ENCODE measurements around the gene IL17RC. TPM values are rescaled to one million over a fixed set of nuclear protein-coding genes. Genes with fewer than 3 reads are reported as not detected.

The IL17RC gene
- total RNA-seq, 1 donor from 2014 or later: 39.6 TPM

- Histone ChIP-seq H3K27me3 (ENCODE audit: control insufficient read depth, insufficient read depth, low read length) (no peaks in the 10 kb centered on the region), H3K4me3 (ENCODE audit: low read depth, low read length) (no peak overlapping the region), H3K36me3 (ENCODE audit: control insufficient read depth, insufficient read depth, low read length) (peaks cover 2% of the 10 kb centered on the region)
- TF ChIP-seq CTCF (IDR thresholded peaks at IDR 0.05; ENCODE audit: insufficient read depth, low read length, poor library complexity, severe bottlenecking): no peak
- DNase-seq (ENCODE audit: low read depth): no peak
These were observed 52.7 kb downstream of the IL17RC start for GRCh38 chr3:9969632-9970019.

DNA sequence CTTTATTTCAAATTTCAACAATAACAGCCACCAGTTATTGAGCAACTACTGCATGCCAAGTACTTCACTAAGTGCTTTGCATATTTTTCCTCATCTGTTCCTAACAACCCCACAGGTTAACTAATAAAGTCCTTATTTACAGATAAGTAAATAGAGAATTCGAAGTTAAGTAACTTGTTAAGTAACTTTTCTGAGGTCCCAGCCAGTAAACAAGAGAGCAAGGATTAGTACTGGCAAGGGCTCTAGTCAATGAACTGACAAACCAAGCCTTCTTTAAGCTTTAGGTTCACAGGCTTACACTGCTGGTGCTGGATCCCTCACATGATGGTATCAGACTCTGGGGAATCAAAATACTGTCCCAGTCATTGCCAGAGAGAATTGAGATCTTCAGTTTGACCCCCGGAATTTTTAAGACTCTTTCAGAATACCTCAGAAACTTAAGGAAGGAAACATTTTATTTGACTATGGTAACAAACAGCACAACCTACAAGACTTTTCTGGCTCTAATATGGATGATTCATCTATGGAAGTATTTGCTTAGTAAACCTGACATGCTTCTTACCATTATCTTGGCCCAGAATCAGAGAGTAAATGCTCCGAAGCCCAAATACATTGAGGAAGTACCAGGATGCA is 53.2 kb downstream of the IL17RC start:
- TF ChIP-seq CTCF (IDR thresholded peaks at IDR 0.05; ENCODE audit: insufficient read depth, low read length, poor library complexity, severe bottlenecking): no peak
- Histone ChIP-seq H3K27me3 (ENCODE audit: control insufficient read depth, insufficient read depth, low read length) (no peaks in the 10 kb centered on the region), H3K4me3 (ENCODE audit: low read depth, low read length) (no peak overlapping the region), H3K36me3 (ENCODE audit: control insufficient read depth, insufficient read depth, low read length) (peaks cover 2% of the 10 kb centered on the region)
- no peak for DNase-seq (ENCODE audit: low read depth)

- no peak for TF ChIP-seq CTCF (IDR thresholded peaks at IDR 0.05; ENCODE audit: insufficient read depth, low read length, poor library complexity, severe bottlenecking)
- H3K27me3 ChIP-seq (ENCODE audit: control insufficient read depth, insufficient read depth, low read length): no peaks in the 10 kb centered on the region
- peaks cover 1% of the 10 kb centered on the region for H3K36me3 ChIP-seq (ENCODE audit: control insufficient read depth, insufficient read depth, low read length)
- H3K4me3 ChIP-seq (ENCODE audit: low read depth, low read length): no peak overlapping the region
- peak; percentile 96 for DNase-seq (ENCODE audit: low read depth)
These were observed 60.1 kb downstream of the IL17RC start for GRCh38 chr3:9976721-9977709.

GRCh38 chr3:9978710-9979305 is 61.9 kb downstream of the IL17RC start:
- Histone ChIP-seq H3K36me3 (ENCODE audit: control insufficient read depth, insufficient read depth, low read length) (peaks cover 1% of the 10 kb centered on the region), H3K4me3 (ENCODE audit: low read depth, low read length) (no peak overlapping the region), H3K27me3 (ENCODE audit: control insufficient read depth, insufficient read depth, low read length) (no peaks in the 10 kb centered on the region)
- no peak for DNase-seq (ENCODE audit: low read depth)
- no peak for TF ChIP-seq CTCF (IDR thresholded peaks at IDR 0.05; ENCODE audit: insufficient read depth, low read length, poor library complexity, severe bottlenecking)

DNA sequence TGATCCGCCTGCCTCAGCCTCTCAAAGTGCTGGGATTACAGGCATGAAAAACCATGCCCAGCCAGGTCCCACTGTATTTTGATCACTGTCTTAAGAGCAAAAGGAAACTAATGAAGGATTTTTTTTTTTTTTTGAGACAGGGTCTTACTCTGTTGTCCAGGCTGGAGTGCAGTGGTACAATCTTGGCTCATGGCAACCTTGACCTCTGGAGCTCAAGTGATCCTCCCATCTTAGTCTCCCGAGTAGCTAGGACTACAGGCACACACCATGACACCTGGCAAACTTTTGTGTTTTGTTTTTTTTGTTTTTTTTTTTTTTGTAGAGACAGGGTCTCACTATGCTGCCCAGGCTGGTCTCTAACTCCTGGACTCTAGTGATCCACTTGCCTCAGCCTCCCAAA is 63.4 kb downstream of the IL17RC start:
- no peak for TF ChIP-seq CTCF (IDR thresholded peaks at IDR 0.05; ENCODE audit: insufficient read depth, low read length, poor library complexity, severe bottlenecking)
- H3K36me3 ChIP-seq (ENCODE audit: control insufficient read depth, insufficient read depth, low read length): peaks cover 1% of the 10 kb centered on the region
- no peak for DNase-seq (ENCODE audit: low read depth)
- no peaks in the 10 kb centered on the region for H3K27me3 ChIP-seq (ENCODE audit: control insufficient read depth, insufficient read depth, low read length)
- no peak overlapping the region for H3K4me3 ChIP-seq (ENCODE audit: low read depth, low read length)

Other genes starting within 250 kb of the IL17RC start
- gene CPNE9, start 213.3 kb upstream of the IL17RC start, total RNA-seq: 0.27 TPM in 1 of 2 replicates, not detected in the other
- gene BRPF1, start 185.4 kb upstream of the IL17RC start, total RNA-seq: 20.1 and 21.3 TPM in 2 replicates
- 19.2 and 23.9 TPM in 2 replicates for gene OGG1, start 167.1 kb upstream of the IL17RC start, total RNA-seq
- gene CAMK1, start 147.2 kb upstream of the IL17RC start, total RNA-seq: 18.0 and 19.9 TPM in 2 replicates
- gene TADA3, start 124.6 kb upstream of the IL17RC start, total RNA-seq: 105 and 114 TPM in 2 replicates
- gene ARPC4, start 124.0 kb upstream of the IL17RC start, total RNA-seq: 204 and 206 TPM in 2 replicates
- gene TTLL3, start 106.8 kb upstream of the IL17RC start, total RNA-seq: 12.4 and 18.8 TPM in 2 replicates
- 45.9 and 52.6 TPM in 2 replicates for gene RPUSD3, start 73.1 kb upstream of the IL17RC start, total RNA-seq
- not detected in 2 replicates for gene CIDEC, start 36.8 kb upstream of the IL17RC start, total RNA-seq
- gene JAGN1, start 26.5 kb upstream of the IL17RC start, total RNA-seq: 38.7 and 56.0 TPM in 2 replicates
- gene IL17RE, start 14.2 kb upstream of the IL17RC start, total RNA-seq: 2.8 and 3.6 TPM in 2 replicates
- 43.0 and 58.0 TPM in 2 replicates for gene CRELD1, start 16.7 kb downstream of the IL17RC start, total RNA-seq
- gene PRRT3, start 35.3 kb downstream of the IL17RC start, total RNA-seq: 2.1 and 2.3 TPM in 2 replicates
- gene EMC3, start 69.7 kb downstream of the IL17RC start, total RNA-seq: 58.1 and 63.4 TPM in 2 replicates
- gene FANCD2, start 109.3 kb downstream of the IL17RC start, total RNA-seq: 16.6 and 18.6 TPM in 2 replicates
- gene FANCD2OS, start 191.2 kb downstream of the IL17RC start, total RNA-seq: not detected in 2 replicates
- gene BRK1, start 198.6 kb downstream of the IL17RC start, total RNA-seq: 117 and 128 TPM in 2 replicates
- gene VHL, start 224.7 kb downstream of the IL17RC start, total RNA-seq: 60.8 and 69.7 TPM in 2 replicates
- 65.5 and 72.8 TPM in 2 replicates for gene IRAK2, start 247.8 kb downstream of the IL17RC start, total RNA-seq